IPS-18c (cell line): Measurements from ENCODE around the gene ZNF688.

Source experiments
- H3K4me3 ChIP-seq: 2 replicates; pipeline ENCODE4 v1.7.0; 2013; ENCODE audit warnings: low read depth, mild to moderate bottlenecking, low read length, moderate library complexity; ENCODE audit not compliant: insufficient read depth
- H3K9me3 ChIP-seq: one replicate; pipeline ENCODE4 v1.6.1; 2013; ENCODE audit warnings: mild to moderate bottlenecking, low read length, moderate library complexity; ENCODE audit not compliant: control insufficient read depth, insufficient read depth

The ZNF688 gene

GRCh38 chr16:30565984-30566383 is 5.5 kb downstream of the ZNF688 start:
- no peaks in the 10 kb centered on the region for H3K9me3 ChIP-seq
- H3K4me3 ChIP-seq, result no peak overlapping the region

GRCh38 chr16:30565526-30565925 is 6.0 kb downstream of the ZNF688 start:
- Histone ChIP-seq H3K4me3 (no peak overlapping the region), H3K9me3 (no peaks in the 10 kb centered on the region)

GRCh38 chr16:30562021-30562420 is 9.5 kb downstream of the ZNF688 start:
- Histone ChIP-seq H3K9me3 (no peaks in the 10 kb centered on the region), H3K4me3 (no peak overlapping the region)

- H3K9me3 ChIP-seq, result no peaks in the 10 kb centered on the region
- peak overlapping the region; percentile 6; the same call in 1 of the 2 replicates for H3K4me3 ChIP-seq
These were observed 10.3 kb downstream of the ZNF688 start for GRCh38 chr16:30561089-30561816.

- Histone ChIP-seq H3K9me3 (no peaks in the 10 kb centered on the region), H3K4me3 (no peak overlapping the region)
These were observed 11.8 kb downstream of the ZNF688 start for GRCh38 chr16:30559690-30560089.

DNA sequence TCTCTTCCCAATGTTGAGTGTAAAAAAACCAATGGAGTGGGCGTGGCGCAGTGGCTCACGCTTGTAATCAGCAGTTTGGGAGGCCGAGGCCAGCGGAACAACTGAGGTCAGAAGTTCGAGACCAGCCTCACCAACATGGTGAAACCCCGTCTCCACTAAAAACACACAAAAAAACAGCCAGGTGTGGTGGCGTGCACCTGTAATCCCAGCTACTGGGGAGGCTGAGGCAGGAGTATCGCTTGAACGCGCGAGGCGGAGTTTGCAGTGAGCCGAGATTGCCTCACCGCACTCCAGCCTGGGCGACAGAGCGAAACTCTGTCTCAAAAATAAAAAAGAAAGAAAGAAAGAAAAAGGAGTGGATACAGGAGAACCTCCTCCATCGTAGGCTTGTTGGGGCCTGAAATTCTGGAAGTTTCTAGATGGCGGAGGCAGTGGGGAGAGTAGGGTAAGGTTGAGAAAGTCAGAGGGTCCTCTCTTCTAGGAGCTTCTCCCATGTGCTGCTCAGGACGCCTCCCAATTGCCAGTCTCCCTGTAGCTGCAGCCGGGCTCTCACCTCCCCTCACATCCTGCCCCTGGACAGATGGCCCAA is 12.6 kb downstream of the ZNF688 start:
- Histone ChIP-seq H3K9me3 (no peaks in the 10 kb centered on the region), H3K4me3 (peak overlapping the region; percentile 30; the same call in 1 of the 2 replicates)

DNA sequence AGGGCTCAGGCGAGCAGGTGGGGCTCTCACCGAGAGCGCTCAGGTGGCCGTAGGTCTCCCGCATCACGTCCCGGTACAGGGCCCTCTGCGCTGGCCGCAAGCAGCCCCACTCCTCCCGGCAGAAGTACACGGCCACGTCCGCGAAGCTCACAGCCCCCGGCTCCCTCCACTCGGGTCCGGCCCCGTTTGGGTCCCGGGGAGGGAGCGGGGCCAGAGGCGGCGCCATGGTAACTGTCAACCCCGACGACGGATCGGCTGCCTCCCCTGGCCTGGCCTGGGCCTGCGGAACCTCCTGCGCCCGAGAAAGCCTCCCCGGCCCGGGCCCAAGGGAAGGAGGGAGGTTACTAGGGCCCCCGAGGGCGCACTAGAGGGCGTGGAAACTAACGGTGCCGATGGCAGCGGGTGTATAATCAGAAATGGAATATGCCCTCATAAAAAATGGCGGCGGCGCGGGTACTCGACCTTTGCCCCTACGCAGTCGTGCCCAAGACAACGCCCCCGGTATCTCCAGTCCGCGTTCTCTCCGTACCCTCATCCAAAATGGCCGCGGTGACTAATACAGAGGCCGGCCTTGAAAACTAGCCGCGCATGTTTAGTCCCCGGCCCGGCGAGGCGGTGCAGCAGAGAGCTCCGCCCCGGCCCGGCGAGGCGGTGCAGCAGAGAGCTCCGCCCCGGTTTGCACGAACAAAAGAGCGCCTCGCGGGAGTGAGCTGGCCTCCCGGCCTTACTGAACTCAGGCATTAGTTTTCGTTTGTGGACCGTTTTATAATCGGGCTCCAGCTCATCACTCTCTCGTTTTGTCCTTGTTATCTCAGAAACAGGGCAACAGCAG is 13.3 kb downstream of the ZNF688 start, which contains the start of gene ZNF764:
Gene ZNF764, minus strand, starts transcription at position 418 of the 832 bp plus-strand sequence. Its CDS starts 192 bp downstream, at position 226.
- Histone ChIP-seq H3K9me3 (no peaks in the 10 kb centered on the region), H3K4me3 (peak within 1 kb of the TSS; percentile 87)

DNA sequence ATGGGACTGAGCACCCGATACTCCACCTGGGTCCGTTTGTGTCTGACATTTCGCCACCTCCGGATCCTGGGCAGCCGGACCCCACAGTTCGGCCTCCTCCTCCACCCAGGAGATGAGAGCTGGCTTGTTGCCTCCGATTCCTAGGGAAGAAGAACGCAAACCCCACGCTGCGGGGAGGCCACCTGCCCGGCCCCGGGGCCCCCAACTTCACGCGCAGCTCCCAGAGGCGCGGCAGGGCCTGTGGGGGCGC is 13.9 kb downstream of the ZNF688 start:
- H3K9me3 ChIP-seq, result no peaks in the 10 kb centered on the region
- peak overlapping the region; percentile 87 for H3K4me3 ChIP-seq

DNA sequence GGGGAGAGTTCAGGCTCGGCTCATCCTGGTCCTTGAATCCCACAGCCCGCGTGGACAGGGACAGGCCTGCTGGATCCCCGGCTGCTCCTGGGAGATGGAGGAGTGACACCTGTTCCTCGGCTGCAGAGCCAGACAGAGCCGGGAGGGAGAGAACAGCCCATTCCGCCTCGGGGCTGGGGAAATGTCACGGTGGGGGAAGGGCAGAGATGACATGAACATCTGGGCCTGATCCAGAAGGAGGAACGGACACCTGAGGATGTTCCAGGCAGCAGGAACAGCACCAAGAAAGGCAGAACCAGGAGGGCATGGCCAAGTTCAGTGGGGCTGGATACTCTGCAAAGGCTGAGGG is 15.4 kb downstream of the ZNF688 start:
- Histone ChIP-seq H3K4me3 (no peak overlapping the region; the same call in 1 of the 2 replicates), H3K9me3 (peaks cover 2% of the 10 kb centered on the region)

DNA sequence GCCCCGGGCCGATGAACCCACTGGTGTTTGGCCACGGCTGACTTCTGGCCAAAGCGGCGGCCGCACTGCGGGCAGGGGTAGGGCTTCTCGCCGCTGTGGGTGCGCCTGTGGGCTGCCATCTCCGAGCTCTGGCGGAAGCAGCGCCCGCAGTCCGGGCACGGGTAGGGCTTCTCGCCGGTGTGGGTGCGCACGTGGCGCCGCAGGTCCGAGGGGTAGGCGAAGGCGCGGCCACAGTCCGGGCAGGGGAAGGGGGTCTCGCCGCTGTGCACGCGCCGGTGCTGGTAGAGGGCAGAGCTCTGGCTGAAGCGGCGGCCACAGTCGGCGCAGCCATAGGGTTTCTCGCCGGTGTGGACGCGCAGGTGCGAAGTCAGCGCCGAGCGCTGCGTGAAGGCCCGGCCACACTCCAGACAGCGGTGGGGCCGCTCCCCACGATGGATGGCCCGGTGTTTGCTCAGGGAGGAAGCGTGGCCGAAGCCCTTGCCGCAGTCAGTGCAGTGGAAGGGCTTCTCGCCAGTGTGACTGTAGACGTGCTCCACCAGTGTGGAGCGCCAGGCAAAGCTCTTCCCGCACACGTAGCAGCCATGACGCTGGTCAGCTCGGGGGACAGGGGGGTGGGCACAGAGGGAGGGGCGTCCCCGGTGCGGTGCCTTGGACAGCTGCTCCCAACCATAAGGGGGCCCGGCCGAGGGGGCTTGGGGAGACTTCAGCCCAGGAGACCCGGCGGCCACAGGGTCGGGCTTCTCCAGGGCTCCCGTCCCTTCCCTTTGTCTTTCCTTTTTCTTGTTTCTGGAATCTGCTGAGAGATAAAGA is 16.0 kb downstream of the ZNF688 start:
- no peak overlapping the region for H3K4me3 ChIP-seq
- H3K9me3 ChIP-seq, result peaks cover 2% of the 10 kb centered on the region

GRCh38 chr16:30554557-30555314 is 16.8 kb downstream of the ZNF688 start:
- no peak overlapping the region for H3K4me3 ChIP-seq
- H3K9me3 ChIP-seq, result peaks cover 2% of the 10 kb centered on the region

GRCh38 chr16:30553393-30553899 is 18.1 kb downstream of the ZNF688 start:
- H3K4me3 ChIP-seq, result no peak overlapping the region
- peaks cover 2% of the 10 kb centered on the region for H3K9me3 ChIP-seq

- Histone ChIP-seq H3K4me3 (no peak overlapping the region), H3K9me3 (peaks cover 2% of the 10 kb centered on the region)
These were observed 18.6 kb downstream of the ZNF688 start for GRCh38 chr16:30552956-30553355.

DNA sequence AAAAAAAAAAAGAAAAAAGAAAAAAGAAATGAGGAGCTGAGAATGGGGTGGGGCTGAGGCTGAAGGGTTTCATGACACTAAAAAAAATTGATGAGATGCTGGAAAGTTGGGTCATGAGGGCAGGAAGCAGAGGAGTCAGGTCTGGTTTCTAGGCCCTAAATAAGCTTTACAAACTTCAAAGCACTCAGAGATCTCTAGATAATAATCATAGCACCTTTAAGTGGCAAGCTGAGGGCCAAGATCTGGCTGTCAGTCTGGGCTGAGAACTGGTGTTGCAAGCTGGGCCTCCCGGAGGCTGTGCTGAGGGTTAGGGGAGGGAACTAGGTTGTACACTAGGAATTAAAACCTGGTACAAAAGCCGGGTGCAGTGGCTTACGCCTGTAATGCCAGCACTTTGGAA is 19.7 kb downstream of the ZNF688 start:
- H3K9me3 ChIP-seq, result peaks cover 2% of the 10 kb centered on the region

DNA sequence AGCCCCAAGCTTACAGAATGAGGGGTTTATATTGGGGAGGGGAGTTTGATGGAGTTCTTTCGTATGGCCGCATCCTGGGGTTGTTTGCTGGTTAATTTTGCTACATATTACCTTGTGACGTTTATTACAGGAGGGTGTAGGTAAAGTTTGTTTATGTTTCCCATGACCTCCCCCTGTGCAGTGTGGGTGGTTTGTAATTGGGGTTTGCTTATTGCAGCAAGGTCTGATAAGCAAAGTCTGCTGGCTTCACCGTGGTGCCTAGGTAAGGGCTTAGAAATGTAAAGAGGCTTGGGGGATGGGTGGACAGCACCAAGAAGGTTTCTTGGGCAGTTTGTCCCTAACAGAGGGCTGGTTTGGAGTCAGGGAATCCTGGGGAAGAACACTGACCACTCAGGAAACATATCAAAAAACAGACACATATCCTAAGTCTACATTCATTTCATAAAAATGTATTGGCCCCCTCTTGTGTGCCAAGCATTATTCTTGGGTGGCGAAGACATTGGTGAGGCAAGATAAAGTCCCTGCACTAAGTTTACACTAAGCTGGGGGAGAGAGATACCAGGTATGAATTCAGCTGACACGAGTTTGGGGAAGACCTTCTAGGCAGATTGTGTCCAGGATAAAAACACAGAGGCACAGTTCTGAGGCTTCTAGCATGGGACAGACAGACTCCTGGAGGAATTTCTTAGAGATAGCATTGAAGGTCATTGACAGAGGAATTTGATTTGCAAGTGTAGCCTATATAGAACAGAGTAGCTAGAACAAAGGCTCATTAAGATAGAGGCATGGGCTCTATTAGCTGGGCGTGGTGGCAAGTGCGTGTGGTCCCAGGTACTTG is 22.9 kb downstream of the ZNF688 start:
- Histone ChIP-seq H3K4me3 (no peak overlapping the region), H3K9me3 (peaks cover 2% of the 10 kb centered on the region)

More for the DNA sequence above, 19.7 kb downstream of the ZNF688 start:
- no peak overlapping the region for H3K4me3 ChIP-seq

GRCh38 chr16:30546115-30546514 is 25.4 kb downstream of the ZNF688 start:
- Histone ChIP-seq H3K4me3 (no peak overlapping the region), H3K9me3 (no peaks in the 10 kb centered on the region)
